ENCODE measurements around the gene WFIKKN1. TPM values are rescaled to one million over a fixed set of nuclear protein-coding genes. Genes with fewer than 3 reads are reported as not detected.

Gene WFIKKN1
- total and polyA plus RNA-seq, 4 donors, result 0.30 to 1.4 (median 0.79) TPM

DNA sequence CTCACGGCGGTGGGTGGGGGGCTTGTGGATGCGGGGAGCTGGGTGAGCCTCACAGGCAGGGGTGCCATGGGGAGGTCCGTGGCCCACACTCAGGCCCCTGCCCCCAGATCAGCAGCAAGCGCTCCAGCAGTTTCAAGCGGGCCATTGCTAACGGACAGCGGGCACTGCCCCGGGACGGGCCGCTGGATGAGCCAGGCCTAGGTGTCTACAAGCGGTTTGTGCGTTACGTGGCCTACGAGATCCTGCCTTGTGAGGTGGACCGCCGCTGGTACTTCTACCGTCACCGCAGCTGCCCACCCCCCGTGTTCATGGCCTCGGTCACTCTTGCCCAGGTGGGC is 45.7 kb downstream of the WFIKKN1 start:
- peaks cover 9% of the 10 kb centered on the region for H3K27me3 ChIP-seq (ENCODE audit: control insufficient read depth, insufficient read depth, low read length)
- no peak overlapping the region for H3K27ac ChIP-seq (ENCODE audit: low read depth, low read length)
- H3K4me1 ChIP-seq (ENCODE audit: control insufficient read depth, insufficient read depth, low read length), result peaks cover 45% of the 10 kb centered on the region
- no peak overlapping the region for H3K4me3 ChIP-seq (ENCODE audit: low read depth, low read length)
- peaks cover 76% of the 10 kb centered on the region for H3K36me3 ChIP-seq (ENCODE audit: control insufficient read depth, insufficient read depth, low read length)
- H3K9me3 ChIP-seq (ENCODE audit: control insufficient read depth, insufficient read depth, low read length), result no peaks in the 10 kb centered on the region
- no peak for DNase-seq (ENCODE audit: low read depth in 4 of 6, low spot score in 6 of 6)
- WGBS (ENCODE audit: insufficient coverage), result 89% methylated on average over 21 of the region's 21 CpGs

DNA sequence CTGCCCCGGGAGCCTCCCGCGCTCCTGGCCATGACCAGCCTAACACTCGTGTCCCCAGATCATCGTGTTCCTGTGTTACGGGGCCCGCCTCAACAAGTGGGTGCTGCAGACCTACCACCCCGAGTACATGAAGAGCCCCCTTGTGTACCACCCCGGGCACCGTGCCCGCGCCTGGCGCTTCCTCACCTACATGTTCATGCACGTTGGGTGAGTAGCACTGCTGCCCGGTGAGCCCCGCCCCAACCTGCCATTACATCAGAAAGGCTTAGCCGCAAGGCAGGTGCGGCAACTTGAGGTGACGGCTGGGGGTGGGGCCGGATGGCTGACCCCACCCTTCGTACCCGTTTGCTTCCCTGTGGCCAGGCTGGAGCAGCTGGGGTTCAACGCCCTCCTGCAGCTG is 46.1 kb downstream of the WFIKKN1 start:
- peaks cover 9% of the 10 kb centered on the region for H3K27me3 ChIP-seq (ENCODE audit: control insufficient read depth, insufficient read depth, low read length)
- H3K9me3 ChIP-seq (ENCODE audit: control insufficient read depth, insufficient read depth, low read length), result no peaks in the 10 kb centered on the region
- no peak overlapping the region for H3K27ac ChIP-seq (ENCODE audit: low read depth, low read length)
- 62% methylated on average over 23 of the region's 23 CpGs for WGBS (ENCODE audit: insufficient coverage)
- H3K4me1 ChIP-seq (ENCODE audit: control insufficient read depth, insufficient read depth, low read length), result peaks cover 49% of the 10 kb centered on the region
- peaks cover 76% of the 10 kb centered on the region for H3K36me3 ChIP-seq (ENCODE audit: control insufficient read depth, insufficient read depth, low read length)
- H3K4me3 ChIP-seq (ENCODE audit: low read depth, low read length), result no peak overlapping the region
- DNase-seq (ENCODE audit: low read depth in 4 of 6, low spot score in 6 of 6), result no peak

DNA sequence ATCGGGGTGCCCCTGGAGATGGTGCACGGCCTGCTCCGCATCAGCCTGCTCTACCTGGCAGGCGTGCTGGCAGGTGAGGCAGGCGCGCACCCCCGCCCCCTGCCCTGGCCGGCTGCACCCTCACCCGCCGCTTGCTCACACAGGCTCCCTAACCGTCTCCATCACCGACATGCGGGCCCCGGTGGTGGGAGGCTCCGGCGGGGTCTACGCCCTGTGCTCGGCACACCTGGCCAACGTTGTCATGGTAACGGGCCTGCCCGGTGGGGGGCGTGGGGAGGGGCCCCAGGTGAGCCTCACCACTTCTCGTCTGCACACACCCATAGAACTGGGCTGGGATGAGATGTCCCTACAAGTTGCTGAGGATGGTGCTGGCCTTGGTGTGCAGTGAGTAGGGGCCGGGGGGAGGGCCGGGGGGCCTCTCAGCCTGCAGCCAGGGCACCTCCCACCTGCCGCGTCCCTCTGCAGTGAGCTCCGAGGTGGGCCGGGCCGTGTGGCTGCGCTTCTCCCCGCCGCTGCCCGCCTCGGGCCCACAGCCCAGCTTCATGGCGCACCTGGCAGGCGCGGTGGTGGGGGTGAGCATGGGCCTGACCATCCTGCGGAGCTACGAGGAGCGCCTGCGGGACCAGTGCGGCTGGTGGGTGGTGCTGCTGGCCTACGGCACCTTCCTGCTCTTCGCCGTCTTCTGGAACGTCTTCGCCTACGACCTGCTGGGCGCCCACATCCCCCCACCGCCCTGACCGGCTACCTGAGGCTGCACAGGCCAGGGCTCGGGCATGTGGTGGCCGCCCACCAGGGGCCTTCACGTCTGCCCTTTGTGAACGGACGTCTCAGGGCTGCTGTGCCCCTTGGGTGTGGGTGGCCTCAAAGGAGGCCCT is 46.8 kb downstream of the WFIKKN1 start:
- peaks cover 9% of the 10 kb centered on the region for H3K27me3 ChIP-seq (ENCODE audit: control insufficient read depth, insufficient read depth, low read length)
- peaks cover 55% of the 10 kb centered on the region for H3K4me1 ChIP-seq (ENCODE audit: control insufficient read depth, insufficient read depth, low read length)
- H3K27ac ChIP-seq (ENCODE audit: low read depth, low read length), result no peak overlapping the region
- DNase-seq (ENCODE audit: low read depth in 4 of 6, low spot score in 6 of 6), result no peak
- H3K36me3 ChIP-seq (ENCODE audit: control insufficient read depth, insufficient read depth, low read length), result peaks cover 76% of the 10 kb centered on the region
- WGBS (ENCODE audit: insufficient coverage), result 42% methylated on average over 50 of the region's 57 CpGs
- H3K9me3 ChIP-seq (ENCODE audit: control insufficient read depth, insufficient read depth, low read length), result no peaks in the 10 kb centered on the region
- H3K4me3 ChIP-seq (ENCODE audit: low read depth, low read length), result no peak overlapping the region

DNA sequence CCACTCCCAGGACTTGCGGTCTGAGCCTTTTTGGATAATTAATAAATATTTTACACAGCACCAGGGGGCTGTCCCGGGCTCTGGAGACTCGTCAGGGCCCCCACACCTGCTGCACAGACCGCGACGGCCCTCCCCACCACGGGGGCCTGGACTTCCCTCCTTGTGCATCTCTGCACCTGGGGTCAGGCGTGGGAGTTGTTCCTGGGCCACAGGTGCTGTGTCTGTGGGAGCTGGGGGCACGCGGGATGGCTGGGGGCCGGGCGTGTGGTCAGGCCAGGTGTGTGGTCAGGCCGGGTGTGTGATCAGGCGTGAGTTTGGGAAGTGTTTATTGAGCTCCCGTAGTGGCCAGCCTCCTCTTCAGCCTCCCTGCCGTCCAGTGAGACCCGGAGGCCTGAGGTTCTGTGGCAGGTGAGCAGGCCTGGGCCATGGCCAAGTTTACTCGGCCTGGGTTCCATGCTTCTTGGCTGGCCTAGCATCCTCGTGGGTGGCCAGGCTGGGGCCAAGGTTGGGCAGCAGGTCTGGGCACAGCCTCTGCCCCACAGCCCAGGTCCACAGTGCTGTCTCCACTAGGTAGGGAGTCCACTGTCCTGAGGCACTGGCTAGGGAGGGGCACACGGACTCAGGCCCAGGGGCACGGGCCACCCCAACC is 47.5 kb downstream of the WFIKKN1 start:
- no peak for DNase-seq (ENCODE audit: low read depth in 4 of 6, low spot score in 6 of 6)
- 84% methylated on average over 10 of the region's 21 CpGs for WGBS (ENCODE audit: insufficient coverage)
- Histone ChIP-seq H3K27me3 (ENCODE audit: control insufficient read depth, insufficient read depth, low read length) (peaks cover 9% of the 10 kb centered on the region), H3K27ac (ENCODE audit: low read depth, low read length) (no peak overlapping the region), H3K9me3 (ENCODE audit: control insufficient read depth, insufficient read depth, low read length) (no peaks in the 10 kb centered on the region), H3K36me3 (ENCODE audit: control insufficient read depth, insufficient read depth, low read length) (peaks cover 76% of the 10 kb centered on the region), H3K4me1 (ENCODE audit: control insufficient read depth, insufficient read depth, low read length) (peaks cover 63% of the 10 kb centered on the region), H3K4me3 (ENCODE audit: low read depth, low read length) (no peak overlapping the region)

DNA sequence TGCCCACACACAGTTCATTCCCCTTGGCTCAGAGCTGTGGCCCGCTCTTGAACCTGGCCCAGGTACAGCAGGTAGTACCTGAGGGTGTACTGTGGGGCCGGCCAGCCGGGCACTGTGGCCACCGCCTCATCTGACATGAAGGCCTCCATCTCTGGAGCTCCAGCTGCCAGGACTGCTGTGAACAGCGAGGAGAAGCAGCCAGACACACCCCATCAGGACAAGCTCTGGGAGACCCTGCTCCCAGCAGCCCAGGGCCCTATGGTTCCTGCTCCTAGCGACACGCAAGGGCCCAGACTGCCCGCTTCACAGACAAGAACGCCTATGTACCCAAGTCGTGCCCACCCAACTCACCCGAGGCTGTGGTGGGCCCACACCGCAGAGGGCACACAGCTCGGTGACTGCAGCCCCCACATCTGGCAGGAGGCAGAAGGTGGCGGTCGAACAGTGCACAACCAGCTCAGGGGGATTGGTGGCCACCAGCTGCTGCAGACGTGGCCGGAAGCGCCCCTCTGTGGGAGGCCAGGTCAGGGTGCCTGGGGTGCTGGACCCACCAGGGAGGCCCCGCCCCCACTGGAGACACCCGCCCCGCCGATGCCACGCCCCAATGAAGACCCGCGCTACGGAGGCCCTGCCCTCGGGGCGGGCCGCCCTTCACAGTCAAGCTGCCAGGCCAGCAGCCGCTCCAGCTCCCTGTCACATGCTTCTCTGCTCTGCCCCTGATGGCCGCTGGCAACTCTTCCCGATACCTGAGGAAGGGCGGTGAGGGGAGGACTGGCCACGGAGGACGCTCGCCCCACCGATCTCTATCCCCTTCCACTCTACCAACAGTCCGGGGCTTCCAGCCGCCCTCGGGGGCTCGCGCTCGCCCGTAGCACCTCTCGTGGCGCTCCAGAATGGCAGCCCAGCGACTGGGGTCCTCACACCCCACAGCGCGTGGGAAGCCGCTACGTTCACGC is 48.4 kb downstream of the WFIKKN1 start:
- Histone ChIP-seq H3K27me3 (ENCODE audit: control insufficient read depth, insufficient read depth, low read length) (peaks cover 9% of the 10 kb centered on the region), H3K4me1 (ENCODE audit: control insufficient read depth, insufficient read depth, low read length) (peaks cover 67% of the 10 kb centered on the region), H3K36me3 (ENCODE audit: control insufficient read depth, insufficient read depth, low read length) (peaks cover 72% of the 10 kb centered on the region), H3K9me3 (ENCODE audit: control insufficient read depth, insufficient read depth, low read length) (no peaks in the 10 kb centered on the region), H3K27ac (ENCODE audit: low read depth, low read length) (peak overlapping the region; percentile 84), H3K4me3 (ENCODE audit: low read depth, low read length) (peak overlapping the region; percentile 38)
- WGBS (ENCODE audit: insufficient coverage), result 24% methylated on average over 45 of the region's 52 CpGs
- DNase-seq (ENCODE audit: low read depth in 4 of 6, low spot score in 6 of 6), result peak in 3 of 6 donors; percentile 40 to 82 (median 78)

DNA sequence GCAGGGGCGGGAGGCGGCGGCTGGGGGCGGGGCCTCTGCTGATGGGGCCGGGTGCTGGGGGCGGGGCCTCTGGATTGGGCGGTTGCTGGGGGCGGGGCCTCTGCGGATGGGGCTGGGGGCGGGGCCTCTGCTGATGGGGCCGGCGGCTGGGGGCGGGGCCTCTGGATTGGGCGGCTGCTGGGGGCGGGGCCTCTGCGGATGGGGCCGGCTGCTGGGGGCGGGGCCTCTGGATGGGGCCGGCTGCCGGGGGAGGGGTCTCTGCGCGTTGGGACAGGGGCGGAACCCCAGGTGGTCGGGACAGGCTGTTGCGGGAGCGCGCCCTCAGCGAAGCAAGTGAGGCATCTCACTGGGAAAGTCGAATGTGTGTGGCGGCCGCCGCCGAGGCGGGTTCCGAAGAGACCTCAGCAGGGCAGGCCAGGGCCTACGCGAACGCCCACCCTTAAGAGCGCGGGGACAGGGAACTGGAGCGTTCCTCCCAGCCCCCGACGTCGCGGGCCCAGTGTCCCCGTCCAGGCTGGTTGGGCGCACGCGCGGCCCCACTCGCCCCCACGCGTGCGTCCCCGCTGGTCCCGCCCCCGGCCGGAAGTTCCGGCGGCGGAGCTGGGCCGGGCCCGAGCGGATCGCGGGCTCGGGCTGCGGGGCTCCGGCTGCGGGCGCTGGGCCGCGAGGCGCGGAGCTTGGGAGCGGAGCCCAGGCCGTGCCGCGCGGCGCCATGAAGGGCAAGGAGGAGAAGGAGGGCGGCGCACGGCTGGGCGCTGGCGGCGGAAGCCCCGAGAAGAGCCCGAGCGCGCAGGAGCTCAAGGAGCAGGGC is 49.2 kb downstream of the WFIKKN1 start, which contains the start of gene STUB1:
TSS of gene STUB1 (plus strand) at position 597 of the 811 bp plus-strand sequence. CDS start at position 713, 116 bp downstream.
- peak within 1 kb of the TSS; percentile 85 for H3K27ac ChIP-seq (ENCODE audit: low read depth, low read length)
- H3K9me3 ChIP-seq (ENCODE audit: control insufficient read depth, insufficient read depth, low read length), result no peaks in the 10 kb centered on the region
- peaks cover 71% of the 10 kb centered on the region for H3K36me3 ChIP-seq (ENCODE audit: control insufficient read depth, insufficient read depth, low read length)
- WGBS (ENCODE audit: insufficient coverage), result under 1% methylated on average over 85 of the region's 91 CpGs
- peak in 5 of 6 donors; percentile 61 to 94 (median 76) for DNase-seq (ENCODE audit: low read depth in 4 of 6, low spot score in 6 of 6)
- H3K27me3 ChIP-seq (ENCODE audit: control insufficient read depth, insufficient read depth, low read length), result peaks cover 7% of the 10 kb centered on the region
- peaks cover 70% of the 10 kb centered on the region for H3K4me1 ChIP-seq (ENCODE audit: control insufficient read depth, insufficient read depth, low read length)
- H3K4me3 ChIP-seq (ENCODE audit: low read depth, low read length), result peak within 1 kb of the TSS; percentile 61

DNA sequence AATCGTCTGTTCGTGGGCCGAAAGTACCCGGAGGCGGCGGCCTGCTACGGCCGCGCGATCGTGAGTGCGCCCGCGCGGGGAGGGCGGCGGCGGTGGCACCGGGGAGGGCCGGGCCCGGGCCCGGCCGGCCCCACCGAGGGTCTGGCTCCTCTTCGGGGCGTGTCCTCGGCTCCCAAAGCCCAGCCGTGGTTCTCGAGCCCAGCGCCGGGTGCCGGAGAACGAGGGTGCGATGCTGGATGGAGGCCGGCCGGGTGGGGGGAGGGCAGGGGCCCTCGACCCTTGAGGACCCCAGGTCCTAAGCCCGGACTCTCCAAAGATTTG is 49.8 kb downstream of the WFIKKN1 start:
- H3K36me3 ChIP-seq (ENCODE audit: control insufficient read depth, insufficient read depth, low read length), result peaks cover 75% of the 10 kb centered on the region
- DNase-seq (ENCODE audit: low read depth in 4 of 6, low spot score in 6 of 6), result no peak
- peak overlapping the region; percentile 61 for H3K4me3 ChIP-seq (ENCODE audit: low read depth, low read length)
- no peaks in the 10 kb centered on the region for H3K9me3 ChIP-seq (ENCODE audit: control insufficient read depth, insufficient read depth, low read length)
- H3K27ac ChIP-seq (ENCODE audit: low read depth, low read length), result no peak overlapping the region
- H3K27me3 ChIP-seq (ENCODE audit: control insufficient read depth, insufficient read depth, low read length), result peaks cover 4% of the 10 kb centered on the region
- WGBS (ENCODE audit: insufficient coverage), result under 1% methylated on average over 38 of the region's 38 CpGs
- peaks cover 72% of the 10 kb centered on the region for H3K4me1 ChIP-seq (ENCODE audit: control insufficient read depth, insufficient read depth, low read length)

DNA sequence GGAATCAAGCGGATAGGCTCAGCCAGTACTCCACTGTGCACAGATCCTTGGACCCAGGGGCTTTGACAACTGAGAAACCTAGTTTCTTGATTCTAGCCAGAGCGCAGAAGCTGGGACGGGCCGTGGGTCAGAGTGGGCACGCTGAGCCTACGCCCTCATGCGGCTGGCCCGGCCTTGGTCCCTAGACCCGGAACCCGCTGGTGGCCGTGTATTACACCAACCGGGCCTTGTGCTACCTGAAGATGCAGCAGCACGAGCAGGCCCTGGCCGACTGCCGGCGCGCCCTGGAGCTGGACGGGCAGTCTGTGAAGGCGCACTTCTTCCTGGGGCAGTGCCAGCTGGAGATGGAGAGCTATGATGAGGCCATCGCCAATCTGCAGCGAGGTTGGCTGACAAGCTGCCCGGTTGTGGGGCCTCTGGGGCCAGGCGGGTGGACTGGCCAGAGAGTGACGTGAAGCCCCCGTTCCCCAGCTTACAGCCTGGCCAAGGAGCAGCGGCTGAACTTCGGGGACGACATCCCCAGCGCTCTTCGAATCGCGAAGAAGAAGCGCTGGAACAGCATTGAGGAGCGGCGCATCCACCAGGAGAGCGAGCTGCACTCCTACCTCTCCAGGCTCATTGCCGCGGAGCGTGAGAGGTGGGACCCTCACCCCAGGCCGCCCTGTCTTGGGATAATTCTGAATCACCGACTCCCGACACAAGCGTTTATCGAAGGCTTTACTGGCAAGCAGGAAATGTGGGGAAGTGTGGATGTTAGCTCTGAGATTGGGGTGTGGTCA is 50.4 kb downstream of the WFIKKN1 start:
- Histone ChIP-seq H3K9me3 (ENCODE audit: control insufficient read depth, insufficient read depth, low read length) (no peaks in the 10 kb centered on the region), H3K4me3 (ENCODE audit: low read depth, low read length) (peak overlapping the region; percentile 61), H3K4me1 (ENCODE audit: control insufficient read depth, insufficient read depth, low read length) (peaks cover 75% of the 10 kb centered on the region), H3K27me3 (ENCODE audit: control insufficient read depth, insufficient read depth, low read length) (peaks cover 4% of the 10 kb centered on the region), H3K36me3 (ENCODE audit: control insufficient read depth, insufficient read depth, low read length) (peaks cover 80% of the 10 kb centered on the region), H3K27ac (ENCODE audit: low read depth, low read length) (no peak overlapping the region)
- 51% methylated on average over 44 of the region's 44 CpGs for WGBS (ENCODE audit: insufficient coverage)
- DNase-seq (ENCODE audit: low read depth in 4 of 6, low spot score in 6 of 6), result no peak
